Activated T-helper 17 cell treated with anti-CD3 and anti-CD28 coated beads, Interleukin-2, amount 50 U/mL, for 72 hours (primary cell): Measurements from ENCODE around the gene WFDC9. TPM values are rescaled to one million over a fixed set of nuclear protein-coding genes. Genes with fewer than 3 reads are reported as not detected.
"Not testable (repeated sequence)": the region's sequence is repeated elsewhere in the genome, so short reads cannot be mapped to it uniquely, and the experiment has no call there.

Source experiments
- ATAC-seq: fragments of 150-1000 bp; cut with Tn5 transposase; replicated peaks from 2 replicates; pipeline ENCODE4 v1.10.0; 2021; ENCODE audit warnings: mild to moderate bottlenecking, moderate library complexity
- H3K27ac Mint-ChIP-seq: one replicate; pipeline ENCODE4 v1.8.0; 2022; ENCODE audit warnings: mixed read lengths
- H3K27me3 Mint-ChIP-seq: one replicate; pipeline ENCODE4 v1.8.0; 2022; ENCODE audit warnings: mixed read lengths
- H3K36me3 Mint-ChIP-seq: one replicate; pipeline ENCODE4 v1.8.0; 2022; ENCODE audit warnings: low read depth, mild to moderate bottlenecking, mixed read lengths
- H3K4me1 Mint-ChIP-seq: one replicate; pipeline ENCODE4 v1.8.0; 2022; ENCODE audit warnings: mixed read lengths
- H3K4me3 Mint-ChIP-seq: one replicate; pipeline ENCODE4 v1.8.0; 2022; ENCODE audit warnings: mild to moderate bottlenecking, mixed read lengths
- H3K9me3 Mint-ChIP-seq: one replicate; pipeline ENCODE4 v1.8.0; 2022; ENCODE audit warnings: mixed read lengths
- total RNA-seq, 2 donors: library from RNA; stranded (reverse); gene quantifications; one replicate each; pipeline ENCODE4 v1.2.3, GENCODE V29; 2022

Gene WFDC9
- not detected for total RNA-seq

GRCh38 chr20:45631184-45631583 is at the start of gene WFDC9:
Gene WFDC9 (minus strand): TSS chr20:45631284. CDS start chr20:45610181, 21,103 bp downstream.
- no peak within 1 kb of the TSS for H3K4me3 Mint-ChIP-seq
- peaks cover 37% of the 10 kb centered on the region for H3K27me3 Mint-ChIP-seq
- H3K36me3 Mint-ChIP-seq, result no peaks in the 10 kb centered on the region
- H3K27ac Mint-ChIP-seq, result no peak within 1 kb of the TSS
- H3K9me3 Mint-ChIP-seq, result no peaks in the 10 kb centered on the region
- H3K4me1 Mint-ChIP-seq, result no peaks in the 10 kb centered on the region
- ATAC-seq, result no peak

- ATAC-seq, result no peak
- Mint-ChIP-seq H3K9me3 (peaks cover 10% of the 10 kb centered on the region), H3K27ac (no peak overlapping the region), H3K27me3 (peaks cover 19% of the 10 kb centered on the region), H3K4me1 (no peaks in the 10 kb centered on the region), H3K36me3 (no peaks in the 10 kb centered on the region), H3K4me3 (no peak overlapping the region)
Observed at GRCh38 chr20:45679650-45680049, 48.6 kb upstream of the WFDC9 start.

- no peak for ATAC-seq
- Mint-ChIP-seq H3K36me3 (no peaks in the 10 kb centered on the region), H3K4me1 (no peaks in the 10 kb centered on the region), H3K27me3 (peaks cover 27% of the 10 kb centered on the region), H3K4me3 (no peak overlapping the region), H3K27ac (no peak overlapping the region), H3K9me3 (peaks cover 1% of the 10 kb centered on the region)
Observed at GRCh38 chr20:45672765-45673164, 41.7 kb upstream of the WFDC9 start.

- Mint-ChIP-seq H3K27ac (no peak within 1 kb of the TSS), H3K27me3 (peaks cover 23% of the 10 kb centered on the region), H3K4me1 (no peaks in the 10 kb centered on the region), H3K9me3 (no peaks in the 10 kb centered on the region), H3K36me3 (no peaks in the 10 kb centered on the region), H3K4me3 (no peak within 1 kb of the TSS)
- no peak for ATAC-seq
Observed at GRCh38 chr20:45670139-45670538, 39.1 kb upstream of the WFDC9 start, which contains the start of gene WFDC11. Gene WFDC11 (minus strand): TSS chr20:45670239. CDS start chr20:45650600, 19,639 bp downstream.

- H3K36me3 Mint-ChIP-seq, H3K4me1 Mint-ChIP-seq, H3K27ac Mint-ChIP-seq, ATAC-seq, H3K9me3 Mint-ChIP-seq, H3K27me3 Mint-ChIP-seq, H3K4me3 Mint-ChIP-seq: not testable (repeated sequence)
Observed at GRCh38 chr20:45657038-45657437, 26.0 kb upstream of the WFDC9 start.

- not testable (repeated sequence) for H3K4me1 Mint-ChIP-seq, H3K27ac Mint-ChIP-seq, H3K4me3 Mint-ChIP-seq, H3K36me3 Mint-ChIP-seq, ATAC-seq, H3K9me3 Mint-ChIP-seq, H3K27me3 Mint-ChIP-seq
Observed at GRCh38 chr20:45651726-45652125, 20.6 kb upstream of the WFDC9 start.

GRCh38 chr20:45649312-45649863 is 18.3 kb upstream of the WFDC9 start:
- Mint-ChIP-seq H3K36me3 (no peaks in the 10 kb centered on the region), H3K9me3 (no peaks in the 10 kb centered on the region), H3K27ac (no peak overlapping the region), H3K27me3 (peaks cover 5% of the 10 kb centered on the region), H3K4me3 (no peak overlapping the region), H3K4me1 (no peaks in the 10 kb centered on the region)
- ATAC-seq, result no peak

GRCh38 chr20:45647441-45648050 is 16.5 kb upstream of the WFDC9 start:
- H3K4me1 Mint-ChIP-seq, result no peaks in the 10 kb centered on the region
- no peak overlapping the region for H3K27ac Mint-ChIP-seq
- no peak overlapping the region for H3K4me3 Mint-ChIP-seq
- peaks cover 7% of the 10 kb centered on the region for H3K27me3 Mint-ChIP-seq
- no peaks in the 10 kb centered on the region for H3K9me3 Mint-ChIP-seq
- H3K36me3 Mint-ChIP-seq, result no peaks in the 10 kb centered on the region
- ATAC-seq, result no peak

GRCh38 chr20:45646875-45647274 is 15.8 kb upstream of the WFDC9 start:
- no peak overlapping the region for H3K4me3 Mint-ChIP-seq
- ATAC-seq, result no peak
- H3K27me3 Mint-ChIP-seq, result peaks cover 12% of the 10 kb centered on the region
- H3K4me1 Mint-ChIP-seq, result no peaks in the 10 kb centered on the region
- H3K27ac Mint-ChIP-seq, result no peak overlapping the region
- no peaks in the 10 kb centered on the region for H3K9me3 Mint-ChIP-seq
- no peaks in the 10 kb centered on the region for H3K36me3 Mint-ChIP-seq

GRCh38 chr20:45645869-45646268 is 14.8 kb upstream of the WFDC9 start:
- not testable (repeated sequence) for H3K36me3 Mint-ChIP-seq, H3K27ac Mint-ChIP-seq, H3K4me3 Mint-ChIP-seq, H3K9me3 Mint-ChIP-seq, H3K4me1 Mint-ChIP-seq, ATAC-seq
- peaks cover 14% of the 10 kb centered on the region for H3K27me3 Mint-ChIP-seq

- not testable (repeated sequence) for H3K27ac Mint-ChIP-seq, H3K9me3 Mint-ChIP-seq
Observed at GRCh38 chr20:45641076-45641475, 10.0 kb upstream of the WFDC9 start.

GRCh38 chr20:45639687-45640086 is 8.6 kb upstream of the WFDC9 start:
- Mint-ChIP-seq H3K27ac (no peak overlapping the region), H3K27me3 (peaks cover 25% of the 10 kb centered on the region), H3K36me3 (no peaks in the 10 kb centered on the region), H3K4me1 (no peaks in the 10 kb centered on the region), H3K9me3 (no peaks in the 10 kb centered on the region), H3K4me3 (no peak overlapping the region)
- ATAC-seq, result no peak

More at GRCh38 chr20:45641076-45641475, 10.0 kb upstream of the WFDC9 start:
- not testable (repeated sequence) for ATAC-seq, H3K4me3 Mint-ChIP-seq, H3K36me3 Mint-ChIP-seq, H3K4me1 Mint-ChIP-seq
- peaks cover 25% of the 10 kb centered on the region for H3K27me3 Mint-ChIP-seq

GRCh38 chr20:45636513-45636912 is 5.4 kb upstream of the WFDC9 start:
- no peak overlapping the region for H3K27ac Mint-ChIP-seq
- H3K27me3 Mint-ChIP-seq, result peaks cover 22% of the 10 kb centered on the region
- ATAC-seq, result no peak
- H3K36me3 Mint-ChIP-seq, result no peaks in the 10 kb centered on the region
- no peaks in the 10 kb centered on the region for H3K4me1 Mint-ChIP-seq
- H3K4me3 Mint-ChIP-seq, result no peak overlapping the region
- no peaks in the 10 kb centered on the region for H3K9me3 Mint-ChIP-seq

GRCh38 chr20:45630371-45630770 is 713 bp downstream of the WFDC9 start:
- no peak overlapping the region for H3K4me3 Mint-ChIP-seq
- H3K9me3 Mint-ChIP-seq, result no peaks in the 10 kb centered on the region
- no peaks in the 10 kb centered on the region for H3K36me3 Mint-ChIP-seq
- peaks cover 37% of the 10 kb centered on the region for H3K27me3 Mint-ChIP-seq
- H3K27ac Mint-ChIP-seq, result no peak overlapping the region
- no peaks in the 10 kb centered on the region for H3K4me1 Mint-ChIP-seq
- no peak for ATAC-seq

GRCh38 chr20:45629496-45630100 is 1.5 kb downstream of the WFDC9 start, which contains the start of gene WFDC10A:
Gene WFDC10A (plus strand): TSS chr20:45629739. CDS start chr20:45629814, 75 bp downstream.
- Mint-ChIP-seq H3K9me3 (no peaks in the 10 kb centered on the region), H3K4me1 (no peaks in the 10 kb centered on the region), H3K27ac (no peak within 1 kb of the TSS), H3K4me3 (no peak within 1 kb of the TSS), H3K36me3 (no peaks in the 10 kb centered on the region), H3K27me3 (peaks cover 37% of the 10 kb centered on the region)
- ATAC-seq, result peak; percentile 79
